HG03280 (cell line): Measurements from ENCODE around the gene BRD4.

Experiments
- ATAC-seq: cut with Tn5 transposase; IDR thresholded peaks from one replicate; pipeline ENCODE4 v1.9.1; 2021; ENCODE audit warnings: mild to moderate bottlenecking, moderate library complexity; ENCODE audit not compliant: unreplicated experiment

The BRD4 gene

DNA sequence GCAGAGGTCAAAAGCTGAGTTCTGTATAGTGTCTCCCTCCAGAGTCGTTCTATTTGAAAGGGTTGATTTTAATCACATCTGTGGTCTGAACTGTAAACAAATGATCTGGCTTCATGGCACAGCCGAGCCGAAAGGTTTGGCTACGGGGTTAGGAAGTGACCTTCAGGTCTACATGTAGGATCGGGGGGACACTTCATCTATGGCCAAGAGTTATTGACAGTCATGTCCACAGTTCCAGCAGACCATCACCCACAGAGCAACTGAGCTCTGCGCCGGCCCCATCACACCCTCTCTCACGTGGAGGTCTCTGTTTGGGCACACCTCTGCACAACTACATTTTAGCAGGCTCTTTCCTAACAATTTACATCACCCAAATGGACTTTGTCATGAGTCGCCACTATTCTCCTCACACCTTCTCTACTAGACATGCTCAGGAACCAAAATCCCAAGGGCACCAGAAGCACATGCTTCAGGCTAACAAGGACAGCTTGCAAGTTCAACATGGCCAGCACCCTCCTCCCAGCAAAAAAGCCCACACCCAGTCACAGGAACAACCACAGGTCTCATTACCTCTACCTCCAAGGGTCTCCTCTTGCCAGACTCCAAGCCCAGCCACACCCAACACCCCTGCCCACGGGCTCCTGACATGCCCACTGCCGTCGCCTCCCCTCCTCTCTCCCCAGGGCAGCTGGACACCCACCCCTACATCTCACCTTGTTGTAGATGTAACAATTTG is 64.0 kb downstream of the BRD4 start:
- ATAC-seq, result no peak

DNA sequence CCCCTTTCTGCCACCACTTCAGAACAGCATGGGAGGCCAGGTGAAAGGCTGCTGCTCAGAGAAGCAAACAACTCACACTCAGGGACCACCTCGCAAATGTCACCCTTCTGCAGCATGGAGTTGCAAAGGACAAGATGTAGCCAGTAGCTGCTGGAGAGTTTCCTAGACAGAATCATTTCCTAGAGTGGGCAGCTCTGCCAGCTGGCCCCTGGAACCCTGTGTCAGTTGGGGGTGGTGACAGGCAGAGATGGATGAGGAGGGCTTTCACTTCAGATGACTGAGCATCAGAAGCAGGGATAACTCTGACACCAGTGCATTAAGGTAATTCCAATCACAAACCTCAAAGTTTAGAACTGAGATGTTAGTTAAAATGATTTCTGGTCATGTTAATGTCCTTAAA is 65.7 kb downstream of the BRD4 start:
- ATAC-seq, result no peak

DNA sequence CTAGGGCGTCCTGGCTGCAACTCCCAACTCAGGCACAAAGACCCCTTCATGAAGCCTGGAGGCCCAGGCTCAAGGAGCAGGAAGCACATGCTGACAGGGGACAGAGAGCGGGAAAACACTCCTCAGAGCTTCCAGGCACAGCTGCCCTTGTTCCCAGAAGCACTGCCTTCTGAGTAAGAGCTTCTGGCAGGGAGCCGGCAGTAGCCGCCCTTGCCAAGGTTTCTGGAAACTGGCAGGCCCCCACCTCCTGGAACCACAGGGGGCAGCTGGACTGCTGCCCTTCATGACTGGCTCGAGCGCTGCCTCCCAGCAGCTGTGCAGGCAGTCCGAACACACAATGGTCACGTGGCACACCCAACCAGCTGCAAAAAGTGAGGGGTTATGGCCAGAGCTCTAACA is 66.5 kb downstream of the BRD4 start:
- no peak for ATAC-seq

DNA sequence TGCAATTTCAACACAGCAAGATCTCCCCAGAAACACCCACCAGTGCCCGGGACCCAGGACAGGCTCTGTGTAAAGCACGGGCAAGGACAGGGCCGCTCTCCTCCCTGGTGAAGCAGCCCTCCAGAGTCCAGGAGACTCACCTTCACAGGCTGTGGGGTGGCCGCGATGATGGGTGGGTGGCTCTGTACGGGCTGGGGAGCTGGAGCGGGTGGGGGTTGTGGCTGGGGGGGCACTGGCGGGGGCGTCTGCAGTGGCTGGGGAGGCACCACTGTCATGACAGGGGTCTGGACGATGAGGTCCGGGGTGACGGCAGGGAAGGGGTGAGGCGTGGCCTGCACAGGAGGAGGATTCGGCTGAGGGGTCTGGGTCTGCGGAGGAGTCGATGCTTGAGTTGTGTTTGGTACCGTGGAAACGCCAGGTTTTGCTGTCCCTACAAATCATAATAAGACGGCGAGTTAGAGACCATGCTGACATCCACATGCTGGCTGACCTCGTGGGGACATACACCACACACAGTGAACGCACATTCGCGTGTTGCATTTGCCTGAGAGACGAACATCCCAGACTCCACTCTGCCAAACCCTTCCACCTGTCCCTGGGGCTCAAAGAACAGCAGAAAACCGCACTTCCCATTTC is 67.0 kb downstream of the BRD4 start:
- no peak for ATAC-seq

DNA sequence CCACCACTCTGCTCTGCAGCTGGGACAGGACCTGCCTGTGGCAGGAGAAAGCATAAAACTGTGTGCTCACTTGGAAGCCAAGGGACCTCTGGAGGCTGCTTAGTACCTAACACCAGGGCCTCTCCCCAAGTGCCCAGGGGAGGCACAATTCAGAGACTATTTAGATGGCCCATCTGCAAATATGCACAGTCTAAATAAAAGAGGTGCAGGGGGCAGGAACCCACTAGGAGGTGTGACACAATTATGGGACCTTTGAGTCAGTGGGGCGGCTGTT is 67.5 kb downstream of the BRD4 start:
- ATAC-seq, result no peak

DNA sequence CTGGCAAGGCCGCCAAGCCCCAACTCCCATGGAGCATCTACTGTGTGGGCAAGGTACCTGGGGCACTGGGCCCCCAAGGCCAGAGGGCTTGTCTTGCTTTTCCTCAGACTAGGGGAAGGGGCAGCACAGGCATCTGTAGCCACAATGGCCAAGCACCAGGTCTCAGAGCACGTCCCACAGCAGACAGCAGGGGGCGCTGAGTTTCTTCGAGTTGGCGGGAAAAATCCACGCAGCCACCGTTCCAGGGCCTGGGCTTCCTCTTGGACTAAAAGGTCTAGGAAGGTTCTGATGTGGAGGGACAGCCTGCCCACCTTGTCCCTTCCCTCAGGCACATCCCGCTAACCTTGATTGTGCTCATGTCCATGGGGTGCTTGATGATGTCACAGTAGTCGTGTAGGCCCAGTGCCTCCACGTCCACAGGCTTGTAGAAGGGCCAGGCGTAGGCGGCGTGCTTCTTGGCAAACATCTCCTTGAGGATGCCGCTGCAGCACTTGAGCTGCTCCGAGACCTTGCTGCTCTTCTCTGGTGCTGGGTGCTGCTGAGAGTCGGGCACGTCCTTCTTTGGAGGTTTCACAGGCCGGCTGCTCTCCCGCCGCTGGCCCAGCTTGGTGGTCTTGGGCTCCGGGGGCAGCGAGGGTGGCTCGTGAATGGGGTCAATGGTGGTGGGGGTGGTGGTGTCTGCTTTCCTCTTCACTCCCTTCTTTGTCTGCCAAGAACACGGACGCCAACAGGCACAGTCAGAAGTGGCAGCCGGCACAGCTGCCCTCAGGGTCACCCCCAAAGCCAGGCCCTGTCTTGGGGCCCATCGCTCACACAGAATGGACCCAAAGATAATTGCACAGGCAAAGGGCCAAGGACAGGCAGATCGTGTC is 68.0 kb downstream of the BRD4 start:
- ATAC-seq, result no peak

DNA sequence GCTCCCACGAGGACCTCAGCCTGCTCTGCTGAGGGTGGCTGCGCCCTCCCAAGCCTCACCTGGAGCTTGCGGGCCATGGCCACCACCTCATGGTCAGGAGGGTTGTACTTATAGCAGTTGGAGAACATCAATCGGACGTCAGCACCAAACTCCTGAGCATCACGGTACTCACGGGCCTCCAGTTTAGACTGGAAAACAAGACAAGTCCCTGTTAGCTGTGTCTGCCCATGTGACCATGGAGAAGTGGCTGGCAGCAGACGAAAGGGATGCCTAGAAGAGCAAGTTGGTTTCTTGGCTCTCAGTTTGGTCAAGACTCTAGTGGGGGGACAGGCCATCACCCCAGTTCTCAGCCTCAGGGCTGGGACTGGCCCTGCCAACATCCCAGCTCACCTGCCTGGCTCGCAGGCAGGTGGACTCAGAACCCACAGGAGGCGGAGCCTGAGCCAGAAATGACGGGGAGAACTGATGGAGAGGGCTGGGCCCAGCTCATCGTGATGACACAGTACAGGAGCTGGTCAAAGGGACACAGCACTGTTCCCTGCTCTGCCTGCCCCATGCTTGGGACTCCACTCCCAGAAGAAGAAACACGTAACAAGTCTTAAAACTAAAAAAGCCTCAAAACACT is 68.9 kb downstream of the BRD4 start:
- no peak for ATAC-seq

DNA sequence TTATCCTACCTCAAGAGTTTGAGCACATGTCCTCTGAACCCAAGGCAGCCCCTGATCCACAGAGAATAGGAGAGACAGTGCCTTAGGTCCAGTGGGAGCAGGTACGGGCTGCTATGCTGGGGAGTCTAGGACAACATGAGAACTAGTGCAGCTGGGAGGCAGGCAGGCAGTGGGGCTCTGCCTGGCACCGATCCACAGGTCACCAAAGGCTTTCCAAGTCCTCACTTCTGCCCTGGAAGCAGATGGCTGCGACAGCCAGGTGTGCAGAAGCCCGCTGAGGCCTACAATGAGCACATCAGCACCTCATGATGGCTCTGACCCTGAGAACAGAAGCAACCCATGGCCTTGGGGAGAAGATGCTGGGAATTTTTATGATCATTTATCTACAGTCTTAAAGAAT is 70.3 kb downstream of the BRD4 start:
- no peak for ATAC-seq

DNA sequence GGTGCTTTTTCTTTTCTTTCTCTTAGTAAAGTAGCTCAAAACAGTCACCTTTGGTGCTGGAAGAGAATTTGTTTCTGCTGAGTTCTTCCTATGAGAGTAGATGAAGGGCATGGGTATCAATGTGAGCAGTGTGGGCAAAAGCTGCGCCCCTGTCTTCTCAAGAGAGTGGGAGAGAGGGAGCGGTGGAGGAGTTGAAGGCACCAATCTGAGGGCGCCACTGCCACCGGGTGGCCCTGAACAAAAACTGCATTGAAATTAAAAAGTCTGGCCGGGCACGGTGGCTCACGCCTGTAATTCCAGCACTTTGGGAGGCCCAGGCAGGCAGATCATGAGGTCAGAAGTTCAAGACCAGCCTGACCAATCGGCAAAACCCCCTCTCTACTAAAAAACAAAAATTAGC is 71.4 kb downstream of the BRD4 start:
- no peak for ATAC-seq

DNA sequence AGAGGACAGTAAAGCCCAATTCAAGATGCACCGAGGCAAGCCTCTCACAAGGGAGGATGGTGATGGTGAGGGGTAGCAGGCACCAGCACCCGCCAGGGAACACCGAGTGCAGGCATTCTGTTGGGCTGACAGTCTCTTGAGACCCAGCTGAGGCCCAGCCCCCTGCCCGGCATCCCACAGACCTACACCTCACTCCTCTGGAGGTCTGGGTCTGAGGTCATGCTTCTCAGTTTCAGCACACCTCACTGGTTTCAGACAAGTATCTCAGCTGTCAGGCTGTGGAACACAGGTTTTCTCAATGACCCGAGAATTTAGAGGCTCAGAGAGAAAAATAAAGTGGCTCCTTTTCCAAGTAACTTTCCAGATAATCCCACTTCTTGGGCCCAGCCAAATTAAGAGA is 72.4 kb downstream of the BRD4 start:
- no peak for ATAC-seq

DNA sequence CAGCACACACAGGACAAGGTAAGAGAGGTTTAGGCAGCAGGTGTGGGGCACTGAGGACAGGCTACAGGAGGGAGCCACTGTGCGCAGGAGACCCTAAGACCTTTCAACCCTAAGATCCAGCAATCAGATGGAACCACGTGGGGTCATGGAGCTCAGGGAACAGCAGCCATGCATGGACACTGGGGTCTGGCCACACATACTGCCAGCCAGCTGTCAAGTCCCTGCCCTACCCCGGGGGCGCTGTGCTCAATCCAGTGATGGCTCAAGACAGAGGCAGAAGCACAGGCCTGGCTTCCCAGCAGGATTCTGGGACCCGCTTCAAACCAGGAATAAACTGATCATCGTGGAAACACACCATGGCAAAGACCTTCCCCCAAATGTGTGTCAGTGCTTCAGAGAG is 74.6 kb downstream of the BRD4 start:
- no peak for ATAC-seq

DNA sequence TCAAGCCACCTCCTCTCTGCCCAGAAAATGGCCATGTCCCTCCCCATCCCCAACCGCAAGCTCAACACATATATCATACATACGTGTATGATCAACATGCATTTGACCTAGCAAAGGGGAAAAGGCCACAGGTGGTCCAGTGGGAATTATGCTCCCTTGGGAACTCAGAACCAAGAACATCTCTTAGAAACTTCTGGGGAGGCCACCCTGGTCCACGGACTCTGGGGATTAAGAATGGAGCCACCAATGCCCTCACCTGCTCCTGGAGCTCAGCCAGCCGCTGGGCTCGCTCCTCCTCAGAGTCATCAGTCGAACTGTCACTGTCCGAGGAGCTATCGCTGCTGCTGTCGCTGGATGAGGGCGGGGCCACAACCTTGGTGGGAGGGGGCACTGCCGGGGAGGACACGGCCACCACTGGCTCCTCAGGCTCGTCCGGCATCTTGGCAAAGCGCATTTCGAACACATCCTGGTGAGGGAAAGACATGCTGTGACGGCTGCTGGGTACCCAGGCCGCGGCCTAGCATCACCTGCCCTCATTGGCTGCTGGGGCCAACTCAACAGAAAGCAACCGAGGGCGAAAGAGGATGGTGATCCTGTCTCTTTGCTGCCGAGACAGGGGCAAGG is 75.5 kb downstream of the BRD4 start:
- no peak for ATAC-seq

DNA sequence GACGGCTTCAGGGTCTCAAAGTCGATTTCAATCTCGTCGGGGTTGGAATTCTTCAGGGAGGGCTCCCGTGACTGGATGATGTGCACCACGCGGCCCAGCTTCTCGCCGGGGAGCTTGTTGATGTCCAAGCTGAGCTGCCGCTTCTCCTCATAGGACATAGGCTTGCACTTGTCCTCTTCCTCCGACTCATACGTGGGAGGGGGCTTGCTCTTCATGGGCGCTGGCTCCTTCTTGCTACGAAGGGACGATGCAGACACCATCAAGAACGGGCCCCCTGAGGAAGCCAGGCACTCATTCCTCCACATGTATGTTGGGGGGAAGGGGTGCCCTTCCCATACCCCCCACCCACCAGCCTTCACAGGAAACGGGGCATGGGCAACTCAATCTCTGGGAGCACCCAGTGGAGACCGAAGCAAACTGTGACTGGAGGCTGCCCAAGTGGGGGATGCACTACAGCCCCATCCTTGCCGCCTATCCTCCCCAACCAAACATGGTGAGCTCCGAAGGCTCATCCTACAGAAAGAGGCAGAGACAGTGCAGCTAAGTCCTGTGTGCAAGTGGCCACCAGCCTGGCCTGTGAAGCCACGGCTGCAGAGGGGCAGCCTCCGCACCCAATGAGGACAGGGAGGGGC is 76.9 kb downstream of the BRD4 start:
- no peak for ATAC-seq

DNA sequence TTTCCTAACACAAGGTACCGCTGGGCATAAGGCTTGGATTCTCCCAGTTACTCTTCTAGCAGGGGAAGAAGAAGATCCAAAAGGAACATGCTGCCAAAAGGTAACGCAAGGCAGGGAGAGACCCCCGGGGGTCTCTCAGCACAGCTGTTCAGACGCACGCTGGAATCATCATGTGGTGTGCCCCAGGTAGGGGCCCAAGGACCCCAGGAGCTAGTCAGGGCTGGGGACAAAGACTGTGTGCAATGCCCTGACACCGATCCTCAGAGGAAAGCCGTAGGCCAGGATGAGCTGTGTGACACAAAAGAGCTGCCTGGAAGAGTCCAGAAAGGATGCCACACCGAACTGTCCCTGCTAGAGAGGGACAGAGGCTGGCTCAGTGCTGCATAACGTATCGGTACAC is 77.8 kb downstream of the BRD4 start:
- no peak for ATAC-seq

DNA sequence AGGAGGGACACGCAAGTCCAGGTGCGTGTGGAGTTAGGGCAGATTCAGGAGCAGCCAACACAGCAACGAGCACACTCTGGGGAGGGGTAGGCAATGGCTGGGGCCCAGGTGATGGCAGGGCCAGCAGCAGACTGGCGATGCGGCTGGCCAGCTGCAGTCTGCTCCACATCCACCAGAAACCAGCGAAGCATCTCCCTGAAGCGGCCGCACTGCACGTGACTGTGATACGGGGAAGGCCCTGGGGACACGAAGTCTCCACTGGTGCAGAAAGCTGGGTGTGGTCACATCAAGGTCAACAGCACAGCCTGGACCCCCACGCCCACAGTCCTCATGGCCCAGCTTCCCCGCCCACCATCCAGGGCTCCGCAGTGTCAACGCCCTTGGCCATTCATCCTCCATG is 78.8 kb downstream of the BRD4 start:
- ATAC-seq, result no peak

DNA sequence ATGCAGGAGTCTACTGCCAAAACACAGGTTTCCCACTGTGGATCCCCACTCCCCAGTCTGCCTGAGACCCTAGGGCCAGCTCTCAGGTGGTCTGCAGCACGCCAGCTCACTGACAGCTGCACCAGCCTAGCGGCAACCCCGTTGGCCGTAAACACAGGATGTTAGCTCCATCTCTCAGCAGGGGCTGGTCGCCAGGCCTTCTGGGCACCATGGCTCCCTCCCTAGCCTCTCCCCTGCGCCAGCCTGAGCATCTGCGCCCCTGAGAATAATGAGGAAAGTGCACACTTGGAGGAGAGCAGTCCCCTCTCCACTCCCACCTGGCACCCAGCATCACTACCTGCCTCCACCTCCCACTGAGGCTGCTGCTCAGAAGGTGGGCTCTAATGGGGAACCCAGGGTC is 79.3 kb downstream of the BRD4 start:
- ATAC-seq, result no peak

DNA sequence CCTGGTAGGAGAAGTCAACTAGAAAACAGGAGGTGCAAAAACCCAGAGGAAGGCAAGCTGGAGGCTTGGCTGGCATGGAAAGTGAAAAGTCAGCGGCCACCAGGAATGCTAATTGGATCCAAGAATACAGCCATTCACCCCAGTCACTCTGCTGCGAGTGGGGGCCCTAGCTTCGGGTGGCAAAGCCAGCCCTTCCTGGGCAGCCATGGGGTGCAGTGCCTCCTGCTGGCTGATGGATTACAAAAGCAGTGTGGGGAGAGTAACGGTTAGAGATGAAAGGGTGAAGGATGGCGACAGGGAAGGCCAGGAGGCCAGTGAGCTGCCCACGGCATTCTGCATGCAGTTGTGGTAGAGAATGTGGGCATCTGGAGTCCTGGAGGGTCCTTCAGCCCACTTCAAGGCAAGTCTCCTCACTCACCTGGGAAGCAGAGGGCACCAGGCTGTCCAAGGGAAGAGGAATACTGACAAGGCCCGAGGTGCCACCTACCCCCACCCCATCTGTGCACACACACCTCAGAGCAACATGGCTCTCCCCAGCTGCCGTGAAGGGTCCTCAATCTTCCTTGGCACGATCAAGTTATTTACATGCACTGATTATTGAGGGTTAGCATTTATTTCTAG is 79.8 kb downstream of the BRD4 start:
- ATAC-seq, result no peak

DNA sequence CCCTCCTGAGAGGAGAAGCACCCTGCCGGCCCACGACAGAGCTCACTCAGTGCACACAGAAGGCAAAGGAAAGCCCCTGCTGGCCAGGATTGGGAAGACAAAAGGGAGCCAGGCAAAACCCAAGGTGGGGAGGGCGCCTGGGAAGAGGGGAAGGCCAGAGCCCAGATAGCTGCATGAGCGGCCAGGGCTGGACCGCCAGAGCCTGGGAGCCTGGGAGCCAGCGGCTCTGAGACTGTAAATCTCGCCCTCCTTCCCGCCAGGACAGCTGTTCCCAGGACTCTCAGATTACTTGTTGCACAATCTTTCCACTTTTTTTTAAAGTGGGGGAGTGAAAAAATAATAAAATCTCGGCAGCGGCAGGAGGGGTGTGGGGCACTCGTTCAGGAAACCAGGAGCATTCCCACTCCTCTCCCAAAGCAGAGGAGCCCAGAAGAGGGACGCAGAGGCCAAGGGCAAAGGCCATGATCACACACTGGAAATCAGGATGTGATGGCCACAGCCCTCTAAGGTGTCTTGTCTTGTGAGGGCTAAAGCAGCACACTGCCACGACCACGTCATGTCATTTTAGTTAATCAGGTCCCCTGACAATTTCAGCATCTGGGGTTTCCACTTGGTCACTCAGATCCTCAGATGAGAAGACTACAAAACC is 80.5 kb downstream of the BRD4 start:
- no peak for ATAC-seq

DNA sequence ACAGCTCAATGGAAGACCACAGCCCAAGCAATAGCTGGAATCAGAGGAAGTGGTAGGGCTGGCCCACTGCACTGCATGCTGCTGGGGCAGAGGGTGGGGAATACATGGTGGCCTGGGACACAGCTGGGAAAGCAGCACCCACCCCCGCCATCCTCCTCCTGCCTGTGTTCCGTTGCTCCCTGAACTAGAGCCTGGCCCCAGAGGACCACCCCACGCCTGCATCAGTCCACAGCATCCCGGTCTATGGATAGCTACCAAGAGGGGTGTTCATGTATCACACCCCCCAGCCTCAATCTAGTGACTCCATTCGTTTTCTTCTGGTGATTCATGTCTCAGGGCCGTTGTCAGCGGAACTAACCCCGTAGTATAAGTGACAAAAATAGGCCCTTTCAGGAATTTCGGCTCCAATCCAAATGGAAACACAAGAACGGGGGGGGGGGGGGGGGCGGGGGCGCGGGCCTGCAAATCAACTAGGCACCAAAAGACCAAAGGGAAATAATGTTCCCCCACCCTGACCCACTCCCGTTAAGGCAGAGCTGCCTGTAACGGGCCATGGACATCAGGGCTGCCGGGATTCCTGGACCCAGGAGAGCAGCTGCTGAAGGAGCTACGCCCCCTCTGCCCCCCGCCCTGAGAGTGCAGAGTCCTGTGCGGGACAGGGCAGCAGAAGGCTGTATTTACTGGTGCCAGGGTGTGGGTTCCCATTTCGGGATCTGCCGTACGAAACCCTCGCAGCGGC is 81.2 kb downstream of the BRD4 start:
- no peak for ATAC-seq
